B cell (primary cell): ENCODE data around the gene NTN1. TPM values are rescaled to one million over a fixed set of nuclear protein-coding genes. Genes with fewer than 3 reads are reported as not detected.

Source experiments
- ATAC-seq: fragments of 200-7000 bp; cut with Tn5 transposase; one replicate; pipeline ENCODE4 v1.10.0; 2021; ENCODE audit warnings: low read depth, mild to moderate bottlenecking, moderate number of reproducible peaks, moderate library complexity
- CTCF ChIA-PET: fragments of 350-600 bp; sonication (Branson Sonifier 250); formaldehyde crosslinking; loops from one replicate; lab custom pipeline; 2021; ENCODE audit warnings: antibody characterized with exemption, inconsistent platforms; lab: Charles Lee
- POLR2A ChIA-PET: fragments of 350-600 bp; sonication (Branson Sonifier 250); formaldehyde crosslinking; loops from one replicate; lab custom pipeline; 2021; ENCODE audit warnings: antibody characterized with exemption; lab: Charles Lee
- DNase-seq: peaks from one replicate; pipeline ENCODE4 v3.0.0; 2013
- H2AFZ ChIP-seq: 2 replicates; pipeline ENCODE4 v1.6.1; 2012; ENCODE audit warnings: mild to moderate bottlenecking, low read depth, low read length; ENCODE audit not compliant: insufficient read depth, poor library complexity, severe bottlenecking
- H3K27ac ChIP-seq, 2 donors: 1 replicate in 1 of 2; 2 replicates in 1 of 2; pipeline ENCODE4 v1.5.1; 2012 to 2013; ENCODE audit warnings: low read length in 2 of 2, mild to moderate bottlenecking in 2 of 2, moderate library complexity in 1 of 2
- H3K27me3 ChIP-seq, 4 experiments: fragments of 200-600 bp in 1 of 4; sonication (generic) in 1 of 4; replicated peaks in 1 of 4; 1 replicate in 2 of 4; 2 replicates in 2 of 4; pipeline versions ENCODE4 v1.6.1 to v1.7.0; 2013 to 2016; ENCODE audit warnings: low read length in 3 of 4, mild to moderate bottlenecking in 2 of 4, mixed read lengths in 1 of 4, moderate library complexity in 1 of 4; ENCODE audit not compliant: insufficient read depth in 4 of 4, control insufficient read depth in 3 of 4; ENCODE audit errors: control extremely low read depth in 1 of 4
- H3K36me3 ChIP-seq, 2 experiments: replicated peaks in 1 of 2; 1 replicate in 1 of 2; 2 replicates in 1 of 2; pipeline versions ENCODE4 v1.6.1 to v1.7.1; 2013; ENCODE audit warnings: low read length in 1 of 2; ENCODE audit not compliant: insufficient read depth in 2 of 2, control insufficient read depth in 1 of 2; ENCODE audit errors: control extremely low read depth in 1 of 2, extremely low read depth in 1 of 2
- H3K4me1 ChIP-seq, 2 donors: fragments of 200-600 bp in 1 of 2; sonication (generic) in 1 of 2; 1 replicate in 1 of 2; 2 replicates in 1 of 2; pipeline versions ENCODE4 v1.5.1 to v1.6.1; 2013 to 2017; ENCODE audit warnings: low read length in 2 of 2; ENCODE audit not compliant: control insufficient read depth in 2 of 2, insufficient read depth in 2 of 2
- H3K4me2 ChIP-seq: replicated peaks from 2 replicates; pipeline ENCODE3; 2012; ENCODE audit warnings: mild to moderate bottlenecking, low read depth, low read length; ENCODE audit not compliant: poor library complexity, severe bottlenecking
- H3K4me3 ChIP-seq, 5 experiments: fragments of 200-600 bp in 1 of 5; sonication (generic) in 1 of 5; 1 replicate in 3 of 5; 2 replicates in 2 of 5; pipeline versions ENCODE4 v1.5.1 to v1.7.0; 2011 to 2016; ENCODE audit warnings: low read length in 4 of 5, mild to moderate bottlenecking in 4 of 5, low read depth in 2 of 5, control low read depth in 1 of 5, moderate library complexity in 1 of 5; ENCODE audit not compliant: insufficient read depth in 1 of 5; ENCODE audit errors: control extremely low read depth in 1 of 5, extremely low read depth in 1 of 5
- H3K79me2 ChIP-seq: fragments of 200-600 bp; sonication (generic); one replicate; pipeline ENCODE4 v1.6.0; 2016; ENCODE audit warnings: low read length; ENCODE audit not compliant: control insufficient read depth, insufficient read depth
- H3K9ac ChIP-seq: fragments of 200-600 bp; sonication (generic); 2 replicates; pipeline ENCODE4 v1.6.1; 2017; ENCODE audit warnings: mild to moderate bottlenecking, low read length, moderate library complexity
- H3K9me3 ChIP-seq, 3 donors: one replicate each; pipeline versions ENCODE4 v1.6.1 to v1.7.1; 2013; ENCODE audit warnings: low read length in 2 of 3; ENCODE audit not compliant: control insufficient read depth in 2 of 3, insufficient read depth in 1 of 3; ENCODE audit errors: control extremely low read depth in 1 of 3
- H4K20me1 ChIP-seq: 2 replicates; pipeline ENCODE4 v1.6.0; 2012; ENCODE audit warnings: mild to moderate bottlenecking, low read length; ENCODE audit not compliant: insufficient read depth, control insufficient read depth, poor library complexity, severe bottlenecking
- H3K27ac Mint-ChIP-seq: one replicate; pipeline ENCODE4 v1.8.0; 2021; ENCODE audit warnings: mixed read lengths
- H3K27me3 Mint-ChIP-seq: one replicate; pipeline ENCODE4 v1.8.0; 2021; ENCODE audit warnings: mixed read lengths
- H3K4me1 Mint-ChIP-seq: one replicate; pipeline ENCODE4 v1.8.0; 2021; ENCODE audit warnings: mixed read lengths
- H3K4me3 Mint-ChIP-seq: one replicate; pipeline ENCODE4 v1.8.0; 2021; ENCODE audit warnings: mixed read lengths
- H3K9me3 Mint-ChIP-seq: one replicate; pipeline ENCODE4 v1.8.0; 2022; ENCODE audit warnings: mixed read lengths; ENCODE audit not compliant: insufficient read depth
- EZH2 ChIP-seq: IDR thresholded peaks from 2 replicates; pipeline ENCODE4 v1.6.1; 2012; ENCODE audit warnings: borderline replicate concordance, low read depth, mild to moderate bottlenecking, moderate library complexity, low read length; ENCODE audit not compliant: insufficient read depth, poor library complexity, severe bottlenecking
- WGBS: methylation state at CpG from one replicate; pipeline ENCODE4 v1.1.5; 2013; ENCODE audit warnings: missing lambda C conversion rate; ENCODE audit not compliant: insufficient coverage; 5-methylcytosine and 5-hydroxymethylcytosine counted together
- intact Hi-C: fragments of 100-400 bp; cut with micrococcal nuclease; formaldehyde crosslinking; loops from one replicate; pipeline ENCODE4 v1.10.0; 2022
- polyA plus RNA-seq: library from polyadenylated mRNA; depleted of rRNA; stranded (reverse); fragments of >200 nt; gene quantifications from 2 replicates; pipeline ENCODE4 v1.2.3, GENCODE V29; 2012
- total RNA-seq, 2 donors: library from RNA; stranded (reverse); fragments of 120-200 nt in 1 of 2; gene quantifications; 1 replicate in 1 of 2; 2 replicates in 1 of 2; pipeline versions ENCODE4 v1.2.3 to v1.2.4, GENCODE V29; 2013 to 2022
- TF ChIP-seq, protein P1 (sequence below): fragments of 200-600 bp; IDR thresholded peaks from one replicate; pipeline ENCODE4 v1.8.0; 2022; ENCODE audit warnings: antibody characterized with exemption, mild to moderate bottlenecking

NTN1 gene
- total and polyA plus RNA-seq, 2 donors (not counting 1 experiment from before 2014, with no cell fraction given), result 0.10 to 0.25 TPM

DNA sequence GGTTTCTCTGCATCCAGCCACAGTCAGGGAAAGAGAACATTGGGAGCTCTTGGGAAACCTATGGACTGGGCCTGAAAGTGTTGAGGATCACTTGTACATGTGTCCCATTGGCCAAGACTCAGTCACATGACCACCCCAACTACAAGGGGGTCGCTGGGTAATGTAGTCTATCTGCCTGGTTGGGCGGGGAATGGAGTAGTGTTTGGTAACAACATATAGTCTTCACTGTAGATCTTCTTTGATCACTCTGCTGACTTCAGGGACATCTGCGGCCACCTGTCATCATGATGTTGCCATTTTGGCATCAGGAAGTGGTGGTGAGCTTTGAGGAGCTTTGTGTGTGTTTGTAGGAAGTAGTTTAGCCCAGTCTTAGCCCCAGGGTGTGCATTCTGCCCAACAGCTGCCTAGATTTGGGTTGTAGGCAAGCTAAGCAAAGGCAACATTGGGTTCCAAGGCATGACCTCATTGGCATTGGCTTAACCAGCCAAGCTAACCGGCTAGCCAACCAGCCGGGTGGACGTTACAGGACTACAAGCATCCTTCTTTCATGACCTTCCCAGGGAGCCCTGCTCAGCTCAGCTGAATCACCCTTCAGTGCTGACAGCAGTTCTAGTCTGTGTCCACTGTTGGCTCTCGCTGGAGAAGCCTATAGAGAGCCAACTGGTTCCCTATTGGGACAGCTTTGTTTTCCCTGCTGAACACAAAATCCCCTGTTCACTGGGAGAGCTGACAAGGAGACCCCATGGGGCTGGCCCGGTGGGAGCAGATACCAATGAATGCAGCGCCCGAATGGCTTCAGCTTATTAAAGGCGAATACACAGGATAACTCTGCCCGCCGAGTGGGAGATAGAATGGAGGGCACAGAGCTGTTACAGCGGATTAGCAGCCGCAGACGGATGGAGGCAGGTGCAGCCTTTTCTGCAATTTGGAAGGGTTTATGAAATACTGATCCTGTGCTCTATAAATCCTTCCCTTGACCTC lies 178.6 kb downstream of the NTN1 start:
- no peak for ATAC-seq

More for the DNA sequence above, 178.6 kb downstream of the NTN1 start:
- Mint-ChIP-seq H3K27me3 (peaks cover 4% of the 10 kb centered on the region), H3K4me1 (peaks cover 42% of the 10 kb centered on the region), H3K9me3 (no peaks in the 10 kb centered on the region), H3K27ac (no peak overlapping the region), H3K4me3 (no peak overlapping the region)
- H3K9ac ChIP-seq, result no peak overlapping the region
- CTCF ChIA-PET, result no interaction called here
- peaks cover 34 to 39% of the 10 kb centered on the region in 2 donors for H3K4me1 ChIP-seq
- intact Hi-C loops, result no loop called here
- WGBS, result 83% methylated on average over 12 of the region's 16 CpGs
- H3K79me2 ChIP-seq, result no peaks in the 10 kb centered on the region
- POLR2A ChIA-PET, result no interaction called here
- H4K20me1 ChIP-seq, result no peaks in the 10 kb centered on the region
- no peak for DNase-seq
- H2AFZ ChIP-seq, result no peak overlapping the region
- no peak overlapping the region for H3K4me3 ChIP-seq
- H3K4me2 ChIP-seq, result no peak overlapping the region
- TF ChIP-seq EZH2, result no peak
- TF ChIP-seq, protein P1, sequence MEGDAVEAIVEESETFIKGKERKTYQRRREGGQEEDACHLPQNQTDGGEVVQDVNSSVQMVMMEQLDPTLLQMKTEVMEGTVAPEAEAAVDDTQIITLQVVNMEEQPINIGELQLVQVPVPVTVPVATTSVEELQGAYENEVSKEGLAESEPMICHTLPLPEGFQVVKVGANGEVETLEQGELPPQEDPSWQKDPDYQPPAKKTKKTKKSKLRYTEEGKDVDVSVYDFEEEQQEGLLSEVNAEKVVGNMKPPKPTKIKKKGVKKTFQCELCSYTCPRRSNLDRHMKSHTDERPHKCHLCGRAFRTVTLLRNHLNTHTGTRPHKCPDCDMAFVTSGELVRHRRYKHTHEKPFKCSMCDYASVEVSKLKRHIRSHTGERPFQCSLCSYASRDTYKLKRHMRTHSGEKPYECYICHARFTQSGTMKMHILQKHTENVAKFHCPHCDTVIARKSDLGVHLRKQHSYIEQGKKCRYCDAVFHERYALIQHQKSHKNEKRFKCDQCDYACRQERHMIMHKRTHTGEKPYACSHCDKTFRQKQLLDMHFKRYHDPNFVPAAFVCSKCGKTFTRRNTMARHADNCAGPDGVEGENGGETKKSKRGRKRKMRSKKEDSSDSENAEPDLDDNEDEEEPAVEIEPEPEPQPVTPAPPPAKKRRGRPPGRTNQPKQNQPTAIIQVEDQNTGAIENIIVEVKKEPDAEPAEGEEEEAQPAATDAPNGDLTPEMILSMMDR, result no peak
- no peak overlapping the region for H3K27ac ChIP-seq
- peaks cover 0 to 5% (median 0%) of the 10 kb centered on the region in 3 donors for H3K9me3 ChIP-seq
- H3K27me3 ChIP-seq, result no peaks in the 10 kb centered on the region
- H3K36me3 ChIP-seq, result no peaks in the 10 kb centered on the region
